RPMI7951 (cell line): ENCODE measurements around the gene CLIC4. TPM values are rescaled to one million over a fixed set of nuclear protein-coding genes. Genes with fewer than 3 reads are reported as not detected.

ENCODE experiments used
- DNase-seq: peaks from one replicate; pipeline ENCODE4 v3.0.0-alpha.2; 2012; ENCODE audit warnings: low read depth
- total RNA-seq: library from RNA; depleted of rRNA; stranded (reverse); fragments of >200 nt; shearing (Covaris generic); gene quantifications from 2 replicates; pipeline ENCODE4 v1.2.3, GENCODE V29; 2014

The CLIC4 gene
- total RNA-seq, 1 experiment from 2014 or later: 835 TPM

GRCh38 chr1:24859063-24860010 is 114.1 kb downstream of the CLIC4 start:
- DNase-seq: no peak

DNA sequence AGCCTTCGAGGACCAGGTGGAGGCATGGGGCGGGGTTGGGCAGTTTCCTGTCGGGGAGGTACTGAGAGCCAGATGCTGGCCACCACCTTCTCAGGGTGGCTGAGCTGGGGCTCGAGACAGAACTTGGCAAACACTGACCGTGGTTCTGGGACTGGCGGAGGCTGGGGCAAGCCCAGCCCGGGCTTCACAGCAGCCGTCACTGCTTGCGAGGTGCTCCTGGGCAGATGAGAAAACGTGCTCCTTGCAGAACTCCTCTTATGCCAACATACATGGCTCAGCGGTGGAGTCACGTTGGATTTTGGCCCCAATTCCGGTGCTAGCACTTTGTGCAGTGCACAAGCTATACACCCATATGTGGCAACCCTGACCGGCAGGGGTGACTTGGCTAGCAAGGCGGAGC is 115.6 kb downstream of the CLIC4 start:
- no peak for DNase-seq

DNA sequence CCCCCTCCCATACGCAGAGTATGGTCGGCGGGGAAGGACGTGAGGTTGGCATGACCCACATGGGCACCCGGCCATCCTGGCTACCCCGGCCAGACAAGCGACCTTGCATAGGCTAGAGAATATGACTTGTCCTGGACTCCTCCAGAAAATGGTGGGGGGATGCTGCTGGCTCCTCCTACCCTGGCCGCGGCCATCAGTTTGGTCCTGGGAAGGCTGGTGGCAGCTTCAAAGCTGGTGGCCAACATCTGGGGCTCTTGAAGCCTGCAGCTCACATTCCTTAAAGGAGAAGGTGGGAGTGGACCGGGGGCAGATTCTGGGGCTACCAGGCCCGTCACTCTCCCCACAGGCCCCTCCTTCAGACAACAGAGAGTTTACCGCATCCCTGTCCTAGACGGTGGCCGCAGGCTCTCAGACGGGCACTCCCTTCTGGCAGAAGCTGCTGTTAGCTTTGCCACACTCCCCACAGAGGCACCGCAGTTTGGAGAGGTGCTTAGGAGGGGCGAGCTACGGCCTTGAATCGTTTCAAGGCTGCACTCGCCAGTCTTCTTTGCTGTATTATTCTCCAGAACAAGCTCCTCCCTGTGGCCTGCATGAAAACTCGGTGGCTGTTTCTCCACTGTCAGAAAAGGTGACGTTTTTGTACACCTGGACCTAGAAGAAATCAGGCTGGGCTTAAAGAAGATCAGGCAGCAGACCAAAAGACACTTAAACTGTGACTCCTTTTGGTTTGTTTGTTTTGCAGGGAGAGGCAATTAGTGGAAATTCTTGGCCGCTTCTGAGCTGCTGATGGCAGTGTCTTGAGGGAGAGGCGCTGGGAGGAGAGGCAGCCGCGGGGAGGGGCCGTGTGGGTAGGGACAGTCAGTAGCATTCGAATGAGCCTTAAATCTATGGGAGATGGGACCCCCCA is 116.8 kb downstream of the CLIC4 start:
- DNase-seq: no peak

GRCh38 chr1:24862775-24863483 is 117.7 kb downstream of the CLIC4 start:
- no peak for DNase-seq

DNA sequence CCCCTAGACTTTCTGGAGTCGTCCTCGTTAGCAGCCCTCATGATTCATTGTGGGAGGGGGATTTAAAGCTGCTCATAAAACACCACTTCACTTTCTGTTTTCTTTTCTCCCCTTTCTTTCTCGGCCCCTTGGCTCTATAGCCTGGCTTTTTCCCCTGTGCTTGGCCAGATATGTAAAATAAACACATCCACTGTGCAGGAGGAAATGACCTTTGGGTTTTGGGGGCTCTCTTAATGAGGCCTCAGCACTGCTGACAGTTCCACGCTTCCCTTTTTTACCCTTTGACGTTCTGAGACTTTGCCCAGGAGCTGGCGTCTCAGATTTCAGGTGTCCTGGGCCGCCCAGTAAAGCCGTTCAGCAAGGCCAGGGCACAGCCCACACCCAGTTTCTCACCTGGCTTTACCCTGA is 119.1 kb downstream of the CLIC4 start:
- DNase-seq: no peak

DNA sequence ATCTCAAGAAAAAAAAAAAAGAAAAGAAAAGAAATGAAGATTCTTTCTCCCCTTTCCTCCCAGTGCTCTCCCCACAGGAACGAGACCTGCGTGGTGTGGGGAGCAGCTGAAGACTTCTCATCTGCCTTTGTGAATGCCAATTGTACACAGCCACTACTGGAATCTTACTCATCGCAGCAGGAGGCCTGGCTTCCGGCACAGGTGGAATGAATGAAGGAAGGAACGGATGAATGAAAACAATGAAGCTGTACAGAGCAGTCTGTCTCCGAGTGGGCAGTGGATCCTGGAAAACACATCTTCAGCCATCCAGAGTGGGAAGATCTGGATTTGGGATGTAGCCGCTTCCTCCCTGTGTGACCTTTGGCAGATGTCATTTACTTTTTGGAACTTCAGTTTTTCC is 119.9 kb downstream of the CLIC4 start:
- DNase-seq: no peak

DNA sequence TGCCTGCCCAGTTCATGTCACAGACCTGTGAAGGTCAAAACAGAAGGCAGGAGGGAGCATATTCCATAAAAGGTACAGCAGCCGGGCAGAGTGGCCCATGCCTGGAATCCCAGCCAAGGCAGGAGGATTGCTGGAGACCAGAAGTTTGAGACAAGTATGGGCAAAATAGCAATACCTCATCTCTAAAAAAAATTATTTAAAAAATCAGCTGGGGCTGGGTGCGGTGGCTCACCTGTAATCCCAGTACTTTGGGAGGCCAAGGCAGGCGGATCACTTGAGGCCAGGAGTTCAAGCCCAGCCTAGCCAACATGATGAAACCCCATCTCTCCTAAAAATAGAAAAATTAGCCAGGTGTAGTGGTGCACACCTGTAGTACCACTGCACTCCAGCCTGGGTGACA is 120.3 kb downstream of the CLIC4 start:
- no peak for DNase-seq

DNA sequence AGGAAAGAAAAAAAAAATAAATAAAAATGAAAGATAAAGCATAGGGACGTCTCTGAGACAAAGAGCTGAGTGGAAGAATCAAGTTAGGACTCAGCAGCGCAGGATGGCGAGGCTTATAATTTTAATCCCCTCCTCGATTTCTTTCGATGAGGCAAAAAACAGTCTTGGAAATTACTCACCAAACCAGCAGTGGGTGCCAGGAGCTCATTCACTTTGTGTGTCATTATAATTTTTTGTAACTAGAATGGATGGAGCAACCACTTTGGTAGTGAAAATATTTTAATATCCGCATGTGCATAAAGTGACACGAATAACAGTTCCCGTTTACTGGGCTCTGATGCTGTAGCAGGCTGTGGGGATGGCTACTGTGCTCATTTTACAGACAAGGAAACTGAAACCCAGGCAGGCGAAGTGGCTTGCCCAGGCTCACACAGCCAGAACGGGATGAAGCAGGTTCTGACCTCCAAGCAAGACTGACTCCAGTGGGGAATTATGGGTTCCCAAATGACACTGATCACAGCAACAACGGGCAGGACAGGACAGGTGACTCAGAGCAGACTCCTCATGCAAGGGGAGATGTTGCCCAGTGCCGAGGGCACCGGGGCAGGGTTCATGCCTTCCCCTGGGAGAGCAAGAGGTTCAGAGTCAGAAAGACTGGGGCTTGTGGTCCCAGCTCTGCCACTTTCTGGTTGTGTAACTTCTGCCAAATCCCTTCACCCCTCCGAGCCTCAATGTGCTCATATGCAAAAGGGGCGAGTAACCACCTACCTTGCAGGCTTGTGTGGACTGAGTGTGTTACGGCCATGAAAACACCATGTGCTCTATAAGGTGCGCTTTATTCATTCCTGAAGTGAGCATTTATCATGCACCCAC is 121.2 kb downstream of the CLIC4 start:
- DNase-seq: no peak

- no peak for DNase-seq
Measured at GRCh38 chr1:24867084-24867870, 122.0 kb downstream of the CLIC4 start.

- DNase-seq: no peak
Measured at GRCh38 chr1:24868016-24868875, 123.0 kb downstream of the CLIC4 start.

DNA sequence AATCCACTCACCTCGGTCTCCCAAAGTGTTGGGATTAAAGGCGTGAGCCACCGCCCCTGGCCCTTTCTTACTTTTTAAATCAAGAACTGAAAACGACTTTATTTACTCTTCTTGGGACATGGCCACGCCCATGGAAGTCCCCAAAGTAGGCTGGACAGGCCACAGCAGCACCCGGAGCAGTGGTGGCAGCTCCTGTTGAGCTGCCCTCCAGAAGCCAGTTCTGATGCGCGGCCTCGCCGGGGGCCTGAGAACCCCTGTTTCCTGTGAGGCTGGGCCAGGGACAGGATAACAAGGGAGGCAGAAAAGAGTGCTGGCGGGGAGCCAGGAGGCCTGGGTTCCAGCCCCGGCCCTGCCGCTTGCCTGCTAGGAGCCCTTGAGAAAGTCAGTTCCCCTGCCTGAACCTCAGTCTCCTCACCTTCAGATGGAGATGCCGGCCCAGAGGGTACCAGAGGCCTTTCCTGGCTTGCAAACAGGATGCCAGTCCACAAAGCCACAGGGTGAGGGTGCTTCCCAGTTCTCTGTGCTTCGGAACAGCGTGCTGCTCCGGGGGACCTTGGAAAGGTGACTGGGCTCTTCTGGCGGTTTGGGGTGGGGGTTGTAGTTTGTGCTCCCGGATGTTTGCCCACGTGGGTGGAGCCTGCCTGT is 125.4 kb downstream of the CLIC4 start:
- DNase-seq: no peak

GRCh38 chr1:24871306-24871901 is 126.2 kb downstream of the CLIC4 start:
- no peak for DNase-seq

DNA sequence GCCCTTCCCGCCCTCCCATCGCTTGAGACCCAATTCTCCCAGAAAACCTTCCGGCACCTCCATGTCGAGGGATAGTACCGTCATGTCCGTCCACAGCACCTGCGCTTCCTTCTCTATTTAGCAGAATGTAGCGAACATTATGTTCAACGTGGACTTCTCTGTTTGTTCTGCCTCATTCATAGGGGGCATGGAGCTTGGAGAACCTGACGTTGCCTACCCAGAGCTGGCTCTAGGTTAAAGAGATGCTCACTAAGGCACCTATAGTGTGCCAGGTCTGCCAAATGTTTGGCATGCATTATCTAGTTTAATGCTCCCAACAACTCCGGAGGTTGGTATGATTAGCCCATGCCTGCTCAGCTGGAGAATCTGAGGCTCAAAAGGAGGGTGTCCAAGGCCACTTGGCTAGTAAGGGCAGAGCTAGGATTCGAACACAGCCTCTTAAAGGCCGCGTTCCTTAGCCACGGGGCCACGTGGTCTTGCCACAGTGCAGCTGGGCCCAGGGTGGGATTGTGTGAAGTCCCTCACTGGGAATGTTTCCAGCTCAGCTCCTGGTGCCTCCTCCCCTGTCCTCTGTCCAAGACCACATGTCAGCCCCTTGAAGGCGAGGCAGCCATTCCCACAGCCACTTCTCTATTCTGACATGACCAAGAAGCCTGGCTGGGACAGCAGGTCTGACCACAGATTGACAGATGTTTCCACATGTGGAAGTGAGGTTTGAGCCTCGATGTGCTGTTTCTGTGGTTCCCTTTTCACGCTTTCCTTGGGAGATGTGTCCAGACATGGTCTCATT is 127.0 kb downstream of the CLIC4 start:
- no peak for DNase-seq

DNA sequence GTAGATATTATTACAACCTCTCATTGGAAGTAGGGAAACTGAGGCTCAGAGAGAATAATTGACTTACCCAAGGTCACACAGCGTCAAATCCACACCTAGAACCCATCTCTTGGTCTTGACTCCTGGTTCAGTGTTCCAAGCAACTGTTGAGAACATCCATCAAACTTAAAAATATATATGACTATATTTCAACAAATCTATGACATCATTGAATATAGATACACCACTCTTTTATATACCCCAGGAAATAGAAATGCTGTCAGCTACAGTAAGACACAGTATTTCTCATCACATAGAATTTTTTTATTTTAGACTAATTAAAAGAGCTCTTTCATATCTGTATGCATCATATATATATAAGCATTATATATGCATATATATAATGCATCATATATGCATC is 127.9 kb downstream of the CLIC4 start:
- no peak for DNase-seq

DNA sequence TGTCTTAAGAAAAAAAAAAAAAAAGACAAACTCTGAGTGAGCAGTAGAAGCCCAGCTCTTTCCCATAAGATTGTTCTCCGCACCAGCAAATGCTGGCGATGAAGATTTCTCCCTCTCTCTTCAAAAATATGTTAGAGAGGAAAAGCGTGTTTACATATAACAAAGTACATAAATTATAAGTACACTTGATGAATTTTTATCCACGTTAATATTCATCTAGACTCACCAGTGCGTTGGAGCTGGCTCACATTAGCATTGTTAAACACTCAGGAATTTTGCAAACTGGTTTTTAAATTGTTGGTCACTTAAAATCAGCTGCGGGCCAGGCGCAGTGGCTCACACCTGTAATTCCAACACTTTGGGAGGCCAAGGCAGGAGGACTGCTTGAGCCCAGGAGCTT is 128.8 kb downstream of the CLIC4 start:
- DNase-seq: no peak

- no peak for DNase-seq
Measured at GRCh38 chr1:24874611-24875234, 129.5 kb downstream of the CLIC4 start.

DNA sequence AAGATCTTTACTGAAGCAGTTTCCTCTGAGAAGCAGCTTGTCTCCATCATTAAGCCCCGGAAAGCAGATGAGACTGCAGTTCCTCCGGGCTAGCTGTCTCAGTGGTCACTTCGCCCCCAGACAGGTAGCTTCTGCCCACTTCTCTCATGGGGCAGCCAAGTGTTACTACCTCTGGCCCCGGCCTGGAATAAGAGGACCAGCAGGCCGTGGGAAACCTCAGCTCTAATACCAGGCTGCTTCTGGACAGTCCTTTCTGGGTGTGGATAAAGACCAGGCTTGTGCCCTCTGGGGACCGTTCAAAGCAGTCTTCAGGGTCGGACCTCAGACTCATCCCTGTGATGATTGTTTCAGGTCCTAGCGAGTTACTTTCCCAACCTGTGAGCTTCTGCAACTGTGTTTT is 130.0 kb downstream of the CLIC4 start:
- DNase-seq: no peak
